HG03139 (cell line): ENCODE data around the gene PKN3.
"Not testable (repeated sequence)": the region's sequence is repeated elsewhere in the genome, so short reads cannot be mapped to it uniquely, and the experiment has no call there.

ENCODE experiments used
- ATAC-seq: cut with Tn5 transposase; IDR thresholded peaks from one replicate; pipeline ENCODE4 v1.9.1; 2021; ENCODE audit not compliant: unreplicated experiment

Gene PKN3

GRCh38 chr9:128690684-128691034 lies 11.6 kb upstream of the PKN3 start:
- no peak for ATAC-seq

GRCh38 chr9:128693738-128694137 lies 8.6 kb upstream of the PKN3 start:
- not testable (repeated sequence) for ATAC-seq

GRCh38 chr9:128694344-128694743 lies 8.0 kb upstream of the PKN3 start:
- ATAC-seq, result no peak

GRCh38 chr9:128696923-128697707 lies 5.2 kb upstream of the PKN3 start:
- ATAC-seq, result no peak

GRCh38 chr9:128699096-128699795 lies 3.1 kb upstream of the PKN3 start:
- not testable (repeated sequence) for ATAC-seq

- ATAC-seq, result no peak
Observed at GRCh38 chr9:128701227-128701854, 962 bp upstream of the PKN3 start.

- no peak for ATAC-seq
Observed at GRCh38 chr9:128702949-128703615, 779 bp downstream of the PKN3 start.

GRCh38 chr9:128703616-128704355 lies 1.5 kb downstream of the PKN3 start:
- ATAC-seq, result no peak

GRCh38 chr9:128704356-128704670 lies 2.0 kb downstream of the PKN3 start:
- no peak for ATAC-seq

GRCh38 chr9:128705051-128705965 lies 3.0 kb downstream of the PKN3 start:
- no peak for ATAC-seq

- ATAC-seq, result no peak
Observed at GRCh38 chr9:128706045-128706444, 3.7 kb downstream of the PKN3 start.

GRCh38 chr9:128706671-128707381 lies 4.5 kb downstream of the PKN3 start:
- ATAC-seq, result no peak

- ATAC-seq, result no peak
Observed at GRCh38 chr9:128707446-128707845, 5.1 kb downstream of the PKN3 start.

- no peak for ATAC-seq
Observed at GRCh38 chr9:128712451-128713410, 10.4 kb downstream of the PKN3 start.

- no peak for ATAC-seq
Observed at GRCh38 chr9:128713411-128713780, 11.1 kb downstream of the PKN3 start.

- ATAC-seq, result no peak
Observed at GRCh38 chr9:128713941-128714573, 11.8 kb downstream of the PKN3 start.

- ATAC-seq, result no peak
Observed at GRCh38 chr9:128714586-128715435, 12.5 kb downstream of the PKN3 start.
